Measurements from ENCODE around the gene KCNN1.

The KCNN1 gene

GRCh38 chr19:17977488-17977887, 10.6 kb downstream of the KCNN1 start:
- Histone ChIP-seq H3K4ac (ENCODE audit: low read depth in 1 of 2, low read length in 2 of 2) (no peak overlapping the region), H2BK5ac (ENCODE audit: low read depth, low read length, poor library complexity, severe bottlenecking) (no peak overlapping the region), H3K79me1 (replicated peaks; ENCODE audit: low read length, poor library complexity, severe bottlenecking) (no peaks in the 10 kb centered on the region), H3K18ac (ENCODE audit: low read depth in 1 of 2, low read length in 2 of 2) (no peak overlapping the region), H3K27ac (ENCODE audit: low read length, poor library complexity, severe bottlenecking) (no peak overlapping the region), H3K4me1 (ENCODE audit: control insufficient read depth, insufficient read depth, low read depth, low read length) (no peaks in the 10 kb centered on the region), H3K14ac (ENCODE audit: low read length in 2 of 2) (no peak overlapping the region), H2BK12ac (ENCODE audit: low read length in 2 of 2) (no peak overlapping the region), H3K23ac (ENCODE audit: low read length in 2 of 2) (no peak overlapping the region), H3K9me3 (ENCODE audit: control insufficient read depth, low read length) (no peaks in the 10 kb centered on the region), H2BK120ac (ENCODE audit: low read depth, low read length) (no peak overlapping the region), H4K91ac (ENCODE audit: low read length) (no peak overlapping the region), H2AFZ (ENCODE audit: low read depth, low read length) (no peak overlapping the region), H3K4me3 (ENCODE audit: insufficient read depth in 1 of 2, low read depth in 1 of 2, low read length in 2 of 2) (no peak overlapping the region), H2BK15ac (ENCODE audit: low read depth, poor library complexity, severe bottlenecking) (no peak overlapping the region), H2AK5ac (ENCODE audit: low read length, severe bottlenecking) (no peak overlapping the region), H3K9ac (ENCODE audit: low read length) (no peak overlapping the region), H3K4me2 (ENCODE audit: low read length, poor library complexity, severe bottlenecking) (no peak overlapping the region), H3K27me3 (ENCODE audit: control insufficient read depth in 1 of 2, insufficient read depth in 1 of 2, low read length in 2 of 2) (peaks cover 15 to 36% of the 10 kb centered on the region in 2 experiments), H3K36me3 (ENCODE audit: control insufficient read depth in 1 of 2, insufficient read depth in 2 of 2, low read depth in 1 of 2, low read length in 2 of 2) (no peaks in the 10 kb centered on the region), H4K8ac (ENCODE audit: low read length) (no peak overlapping the region)
- 81% methylated on average over 7 of the region's 7 CpGs for WGBS
- no peak for DNase-seq

DNA sequence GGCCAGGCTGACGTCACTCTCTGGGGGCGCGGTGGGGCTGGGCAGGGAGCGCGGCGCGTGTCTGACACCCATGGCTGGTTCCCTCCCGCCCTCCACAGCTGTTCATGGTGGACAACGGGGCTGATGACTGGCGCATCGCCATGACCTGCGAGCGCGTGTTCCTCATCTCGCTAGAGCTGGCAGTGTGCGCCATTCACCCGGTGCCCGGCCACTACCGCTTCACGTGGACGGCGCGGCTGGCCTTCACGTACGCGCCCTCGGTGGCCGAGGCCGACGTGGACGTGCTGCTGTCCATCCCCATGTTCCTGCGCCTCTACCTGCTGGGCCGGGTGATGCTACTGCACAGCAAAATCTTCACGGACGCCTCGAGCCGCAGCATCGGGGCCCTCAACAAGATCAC, 14.7 kb downstream of the KCNN1 start:
- Histone ChIP-seq H3K4ac (ENCODE audit: low read depth in 1 of 2, low read length in 2 of 2) (no peak overlapping the region), H2BK5ac (ENCODE audit: low read depth, low read length, poor library complexity, severe bottlenecking) (no peak overlapping the region), H2AK5ac (ENCODE audit: low read length, severe bottlenecking) (no peak overlapping the region), H2AFZ (ENCODE audit: low read depth, low read length) (no peak overlapping the region), H2BK15ac (ENCODE audit: low read depth, poor library complexity, severe bottlenecking) (no peak overlapping the region), H4K8ac (ENCODE audit: low read length) (no peak overlapping the region), H3K4me3 (ENCODE audit: insufficient read depth in 1 of 2, low read depth in 1 of 2, low read length in 2 of 2) (no peak overlapping the region), H3K36me3 (ENCODE audit: control insufficient read depth in 1 of 2, insufficient read depth in 2 of 2, low read depth in 1 of 2, low read length in 2 of 2) (no peaks in the 10 kb centered on the region), H2BK120ac (ENCODE audit: low read depth, low read length) (no peak overlapping the region), H3K27me3 (ENCODE audit: control insufficient read depth in 1 of 2, insufficient read depth in 1 of 2, low read length in 2 of 2) (peaks cover 5 to 13% of the 10 kb centered on the region in 2 experiments), H3K4me1 (ENCODE audit: control insufficient read depth, insufficient read depth, low read depth, low read length) (no peaks in the 10 kb centered on the region), H3K79me1 (replicated peaks; ENCODE audit: low read length, poor library complexity, severe bottlenecking) (no peaks in the 10 kb centered on the region), H3K9ac (ENCODE audit: low read length) (no peak overlapping the region), H3K27ac (ENCODE audit: low read length, poor library complexity, severe bottlenecking) (no peak overlapping the region), H3K14ac (ENCODE audit: low read length in 2 of 2) (no peak overlapping the region), H3K4me2 (ENCODE audit: low read length, poor library complexity, severe bottlenecking) (no peak overlapping the region), H4K91ac (ENCODE audit: low read length) (no peak overlapping the region), H3K23ac (ENCODE audit: low read length in 2 of 2) (no peak overlapping the region), H2BK12ac (ENCODE audit: low read length in 2 of 2) (no peak overlapping the region), H3K18ac (ENCODE audit: low read depth in 1 of 2, low read length in 2 of 2) (no peak overlapping the region), H3K9me3 (ENCODE audit: control insufficient read depth, low read length) (no peaks in the 10 kb centered on the region)
- no peak for DNase-seq
- WGBS: 95% methylated on average over 38 of the region's 38 CpGs

DNA sequence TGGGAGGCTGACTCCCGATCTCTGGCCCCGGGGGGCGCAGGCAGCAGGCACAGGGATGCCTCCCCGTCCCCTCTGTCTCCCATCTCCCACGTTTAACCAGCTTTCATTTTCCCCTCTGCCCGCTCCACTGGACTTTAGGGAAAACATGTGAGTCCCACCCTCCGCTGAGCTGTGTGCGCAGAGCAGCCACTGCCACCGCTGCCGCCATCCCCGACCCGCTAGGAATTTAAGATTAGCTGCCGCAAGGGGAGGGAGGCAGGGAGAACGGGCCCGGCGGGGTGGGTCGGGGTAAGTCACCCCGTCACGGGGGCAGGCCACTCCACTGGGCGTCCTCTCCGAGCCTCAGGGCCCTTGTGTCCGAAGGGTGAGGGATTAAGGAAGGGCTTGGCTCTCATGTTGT, 15.5 kb downstream of the KCNN1 start:
- no peak overlapping the region for H3K14ac ChIP-seq (ENCODE audit: low read length in 2 of 2)
- H3K9me3 ChIP-seq (ENCODE audit: control insufficient read depth, low read length): no peaks in the 10 kb centered on the region
- no peak for DNase-seq
- H3K79me1 ChIP-seq (replicated peaks; ENCODE audit: low read length, poor library complexity, severe bottlenecking): no peaks in the 10 kb centered on the region
- H3K18ac ChIP-seq (ENCODE audit: low read depth in 1 of 2, low read length in 2 of 2): no peak overlapping the region
- no peak overlapping the region for H2BK5ac ChIP-seq (ENCODE audit: low read depth, low read length, poor library complexity, severe bottlenecking)
- no peak overlapping the region for H4K91ac ChIP-seq (ENCODE audit: low read length)
- no peak overlapping the region for H3K4me2 ChIP-seq (ENCODE audit: low read length, poor library complexity, severe bottlenecking)
- H3K4me3 ChIP-seq (ENCODE audit: insufficient read depth in 1 of 2, low read depth in 1 of 2, low read length in 2 of 2): no peak overlapping the region
- H2AK5ac ChIP-seq (ENCODE audit: low read length, severe bottlenecking): no peak overlapping the region
- 91% methylated on average over 22 of the region's 22 CpGs for WGBS
- H2BK12ac ChIP-seq (ENCODE audit: low read length in 2 of 2): no peak overlapping the region
- H4K8ac ChIP-seq (ENCODE audit: low read length): no peak overlapping the region
- H2BK15ac ChIP-seq (ENCODE audit: low read depth, poor library complexity, severe bottlenecking): no peak overlapping the region
- no peak overlapping the region for H3K4ac ChIP-seq (ENCODE audit: low read depth in 1 of 2, low read length in 2 of 2)
- H3K27me3 ChIP-seq (ENCODE audit: control insufficient read depth in 1 of 2, insufficient read depth in 1 of 2, low read length in 2 of 2): peaks cover 5 to 8% of the 10 kb centered on the region in 2 experiments
- no peak overlapping the region for H2AFZ ChIP-seq (ENCODE audit: low read depth, low read length)
- H3K23ac ChIP-seq (ENCODE audit: low read length in 2 of 2): no peak overlapping the region
- H3K27ac ChIP-seq (ENCODE audit: low read length, poor library complexity, severe bottlenecking): no peak overlapping the region
- H3K4me1 ChIP-seq (ENCODE audit: control insufficient read depth, insufficient read depth, low read depth, low read length): no peaks in the 10 kb centered on the region
- H2BK120ac ChIP-seq (ENCODE audit: low read depth, low read length): no peak overlapping the region
- no peak overlapping the region for H3K9ac ChIP-seq (ENCODE audit: low read length)
- no peaks in the 10 kb centered on the region for H3K36me3 ChIP-seq (ENCODE audit: control insufficient read depth in 1 of 2, insufficient read depth in 2 of 2, low read depth in 1 of 2, low read length in 2 of 2)

- 73% methylated on average over 16 of the region's 17 CpGs for WGBS
- Histone ChIP-seq H3K14ac (ENCODE audit: low read length in 2 of 2) (peak overlapping the region in 1 of 2 experiments; percentile 51), H4K91ac (ENCODE audit: low read length) (no peak overlapping the region), H3K36me3 (ENCODE audit: control insufficient read depth in 1 of 2, insufficient read depth in 2 of 2, low read depth in 1 of 2, low read length in 2 of 2) (no peaks in the 10 kb centered on the region), H3K79me1 (replicated peaks; ENCODE audit: low read length, poor library complexity, severe bottlenecking) (no peaks in the 10 kb centered on the region), H4K8ac (ENCODE audit: low read length) (no peak overlapping the region), H2BK5ac (ENCODE audit: low read depth, low read length, poor library complexity, severe bottlenecking) (no peak overlapping the region), H2BK15ac (ENCODE audit: low read depth, poor library complexity, severe bottlenecking) (no peak overlapping the region), H2BK120ac (ENCODE audit: low read depth, low read length) (no peak overlapping the region), H2BK12ac (ENCODE audit: low read length in 2 of 2) (no peak overlapping the region), H3K9me3 (ENCODE audit: control insufficient read depth, low read length) (no peaks in the 10 kb centered on the region), H3K4ac (ENCODE audit: low read depth in 1 of 2, low read length in 2 of 2) (no peak overlapping the region), H3K4me3 (ENCODE audit: insufficient read depth in 1 of 2, low read depth in 1 of 2, low read length in 2 of 2) (no peak overlapping the region), H3K27ac (ENCODE audit: low read length, poor library complexity, severe bottlenecking) (no peak overlapping the region), H2AK5ac (ENCODE audit: low read length, severe bottlenecking) (no peak overlapping the region), H3K18ac (ENCODE audit: low read depth in 1 of 2, low read length in 2 of 2) (no peak overlapping the region), H2AFZ (ENCODE audit: low read depth, low read length) (no peak overlapping the region), H3K27me3 (ENCODE audit: control insufficient read depth in 1 of 2, insufficient read depth in 1 of 2, low read length in 2 of 2) (peaks cover 4 to 5% of the 10 kb centered on the region in 2 experiments), H3K23ac (ENCODE audit: low read length in 2 of 2) (no peak overlapping the region), H3K4me2 (ENCODE audit: low read length, poor library complexity, severe bottlenecking) (no peak overlapping the region), H3K9ac (ENCODE audit: low read length) (no peak overlapping the region), H3K4me1 (ENCODE audit: control insufficient read depth, insufficient read depth, low read depth, low read length) (no peaks in the 10 kb centered on the region)
- DNase-seq: no peak
Measured at GRCh38 chr19:17985037-17985818, 18.3 kb downstream of the KCNN1 start.

Measured in mesenchymal stem cell (in vitro differentiated cells and primary cell).